Activated B cell treated with CpG ODN at 0.5 μM for 24 hours (primary cell): Measurements from ENCODE around the gene UMODL1. TPM values are rescaled to one million over a fixed set of nuclear protein-coding genes. Genes with fewer than 3 reads are reported as not detected.

Experiments
- ATAC-seq: fragments of 200-7000 bp; cut with Tn5 transposase; one replicate; pipeline ENCODE4 v1.10.0; 2021; ENCODE audit warnings: low read depth, mild to moderate bottlenecking, moderate library complexity
- CTCF ChIA-PET: fragments of 350-600 bp; sonication (Branson Sonifier 250); formaldehyde crosslinking; loops from one replicate; lab custom pipeline; 2021; ENCODE audit warnings: antibody characterized with exemption; lab: Charles Lee
- POLR2A ChIA-PET: fragments of 350-600 bp; sonication (Branson Sonifier 250); formaldehyde crosslinking; loops from one replicate; lab custom pipeline; 2021; ENCODE audit warnings: antibody characterized with exemption; lab: Charles Lee
- DNase-seq: peaks from one replicate; pipeline ENCODE4 v3.0.0; 2022
- H3K27ac Mint-ChIP-seq: one replicate; pipeline ENCODE4 v1.8.0; 2020; ENCODE audit warnings: mixed read lengths
- H3K27me3 Mint-ChIP-seq: one replicate; pipeline ENCODE4 v1.8.0; 2021; ENCODE audit warnings: mixed read lengths
- H3K36me3 Mint-ChIP-seq: one replicate; pipeline ENCODE4 v1.8.0; 2021; ENCODE audit warnings: low read depth, mixed read lengths
- H3K4me1 Mint-ChIP-seq: one replicate; pipeline ENCODE4 v1.8.0; 2021; ENCODE audit warnings: mixed read lengths
- H3K4me3 Mint-ChIP-seq: one replicate; pipeline ENCODE4 v1.8.0; 2020; ENCODE audit warnings: mild to moderate bottlenecking, mixed read lengths
- H3K9me3 Mint-ChIP-seq: one replicate; pipeline ENCODE4 v1.8.0; 2020; ENCODE audit warnings: mixed read lengths
- CTCF ChIP-seq: fragments of 200-600 bp; IDR thresholded peaks from one replicate; pipeline ENCODE4 v1.8.0; 2022; ENCODE audit warnings: antibody characterized with exemption, mild to moderate bottlenecking
- intact Hi-C: fragments of 100-400 bp; cut with micrococcal nuclease; formaldehyde crosslinking; loops from one replicate; pipeline ENCODE4 v1.15.1; 2024
- total RNA-seq: library from RNA; stranded (reverse); gene quantifications from 2 replicates; pipeline ENCODE4 v1.2.3, GENCODE V29; 2022

UMODL1 gene
- total RNA-seq, 1 donor from 2014 or later, result 0.04 TPM

- no peak overlapping the region for H3K4me3 Mint-ChIP-seq
- intact Hi-C loops, result no loop called here
- TF ChIP-seq CTCF, result no peak
- DNase-seq, result no peak
- no peak overlapping the region for H3K27ac Mint-ChIP-seq
- H3K4me1 Mint-ChIP-seq, result peaks cover 6% of the 10 kb centered on the region
- ChIA-PET CTCF (no interaction called here), POLR2A (no interaction called here)
- no peaks in the 10 kb centered on the region for H3K36me3 Mint-ChIP-seq
- H3K27me3 Mint-ChIP-seq, result peaks cover 3% of the 10 kb centered on the region
- H3K9me3 Mint-ChIP-seq, result no peaks in the 10 kb centered on the region
- ATAC-seq, result no peak
Measured at GRCh38 chr21:42026082-42026435, 45.1 kb upstream of the UMODL1 start.

GRCh38 chr21:42027085-42027821 lies 43.9 kb upstream of the UMODL1 start:
- ATAC-seq (no peak), DNase-seq (no peak)
- Mint-ChIP-seq H3K36me3 (no peaks in the 10 kb centered on the region), H3K4me1 (peaks cover 6% of the 10 kb centered on the region), H3K27me3 (no peaks in the 10 kb centered on the region), H3K9me3 (no peaks in the 10 kb centered on the region), H3K27ac (no peak overlapping the region), H3K4me3 (no peak overlapping the region)
- intact Hi-C loops, result no loop called here
- ChIA-PET POLR2A (no interaction called here), CTCF (no interaction called here)
- no peak for TF ChIP-seq CTCF

- ChIA-PET POLR2A (no interaction called here), CTCF (no interaction called here)
- DNase-seq, result no peak
- no peak overlapping the region for H3K27ac Mint-ChIP-seq
- intact Hi-C loops, result no loop called here
- peaks cover 6% of the 10 kb centered on the region for H3K4me1 Mint-ChIP-seq
- no peak for TF ChIP-seq CTCF
- no peak for ATAC-seq
- H3K27me3 Mint-ChIP-seq, result no peaks in the 10 kb centered on the region
- no peak overlapping the region for H3K4me3 Mint-ChIP-seq
- no peaks in the 10 kb centered on the region for H3K36me3 Mint-ChIP-seq
- H3K9me3 Mint-ChIP-seq, result no peaks in the 10 kb centered on the region
Measured at GRCh38 chr21:42027822-42028765, 43.0 kb upstream of the UMODL1 start.

- ChIA-PET CTCF (no interaction called here), POLR2A (no interaction called here)
- no peaks in the 10 kb centered on the region for H3K27me3 Mint-ChIP-seq
- intact Hi-C loops, result no loop called here
- peaks cover 6% of the 10 kb centered on the region for H3K4me1 Mint-ChIP-seq
- no peak overlapping the region for H3K27ac Mint-ChIP-seq
- DNase-seq (no peak), ATAC-seq (no peak)
- no peaks in the 10 kb centered on the region for H3K36me3 Mint-ChIP-seq
- no peak overlapping the region for H3K4me3 Mint-ChIP-seq
- no peak for TF ChIP-seq CTCF
- no peaks in the 10 kb centered on the region for H3K9me3 Mint-ChIP-seq
Measured at GRCh38 chr21:42028766-42029425, 42.2 kb upstream of the UMODL1 start.

- ChIA-PET CTCF (no interaction called here), POLR2A (no interaction called here)
- intact Hi-C loops, result no loop called here
- DNase-seq (no peak), ATAC-seq (no peak)
- Mint-ChIP-seq H3K27me3 (no peaks in the 10 kb centered on the region), H3K27ac (no peak overlapping the region), H3K4me3 (no peak overlapping the region), H3K4me1 (peaks cover 6% of the 10 kb centered on the region), H3K9me3 (no peaks in the 10 kb centered on the region), H3K36me3 (no peaks in the 10 kb centered on the region)
- TF ChIP-seq CTCF, result no peak
Measured at GRCh38 chr21:42030311-42030710, 40.8 kb upstream of the UMODL1 start.
